ENCODE measurements around the gene ZNF107. TPM values are rescaled to one million over a fixed set of nuclear protein-coding genes. Genes with fewer than 3 reads are reported as not detected.

ZNF107 gene
- total and polyA plus RNA-seq, 2 of the 4 experiments (the other 2 are of a cell fraction), result 2.0 to 2.5 TPM

DNA sequence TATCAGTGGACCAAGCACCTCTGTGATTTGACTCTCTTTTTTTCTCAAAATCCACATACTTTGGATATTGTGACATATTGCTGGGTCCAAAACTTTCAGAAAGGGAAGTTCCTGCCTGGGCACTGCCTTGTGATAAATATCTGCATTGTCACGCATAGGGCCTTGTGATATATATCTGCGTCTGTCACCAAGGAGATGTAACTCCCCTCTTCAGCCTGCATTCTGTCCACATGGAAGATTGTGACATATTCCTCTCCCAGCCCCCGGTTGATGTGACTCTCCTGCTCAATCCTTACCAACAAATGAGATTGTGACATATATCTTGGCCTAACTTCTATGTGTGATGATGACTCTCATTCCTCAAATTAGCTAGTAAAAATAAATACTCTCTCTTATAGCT is 25.4 kb upstream of the ZNF107 start:
- H2AK9ac ChIP-seq (replicated peaks; ENCODE audit: low read depth, low read length, poor library complexity), result no peak overlapping the region
- no peak overlapping the region for H3K18ac ChIP-seq (ENCODE audit: low read depth, low read length)
- DNase-seq, result no peak
- no TSS peak for BruUV-seq (replicated peaks)
- CTCF ChIA-PET, result no interaction called here
- H3K79me1 ChIP-seq (ENCODE audit: low read depth in 1 of 2, low read length in 2 of 2), result no peaks in the 10 kb centered on the region
- H3K36me3 ChIP-seq (ENCODE audit: control insufficient read depth, insufficient read depth, low read length), result no peaks in the 10 kb centered on the region
- H3K23ac ChIP-seq (ENCODE audit: low read depth, low read length), result no peak overlapping the region
- ATAC-seq (ENCODE audit: low read depth), result no peak
- no peak overlapping the region for H2BK20ac ChIP-seq (ENCODE audit: low read depth, low read length)
- H2AFZ ChIP-seq (replicated peaks; ENCODE audit: low read length, poor library complexity), result no peak overlapping the region
- no peak overlapping the region for H2BK120ac ChIP-seq (ENCODE audit: low read depth, low read length)
- no peaks in the 10 kb centered on the region for H3K4me1 ChIP-seq (ENCODE audit: control insufficient read depth, insufficient read depth, low read length)
- no peak for TF ChIP-seq FOS (IDR thresholded peaks at IDR 0.05; ENCODE audit: low read depth, low read length)
- no peak for TF ChIP-seq SMC3 (IDR thresholded peaks at IDR 0.05; ENCODE audit: low read depth, low read length)
- TF ChIP-seq CEBPB (IDR thresholded peaks at IDR 0.05; ENCODE audit: low read depth, low read length), result no peak
- no peak for TF ChIP-seq BHLHE40 (IDR thresholded peaks at IDR 0.05; ENCODE audit: low read depth, low read length)
- TF ChIP-seq RFX5 (IDR thresholded peaks at IDR 0.05; ENCODE audit: low read depth, low read length), result no peak
- TF ChIP-seq RCOR1 (IDR thresholded peaks at IDR 0.05; ENCODE audit: insufficient replicate concordance, low read length), result no peak
- TF ChIP-seq, protein P1, sequence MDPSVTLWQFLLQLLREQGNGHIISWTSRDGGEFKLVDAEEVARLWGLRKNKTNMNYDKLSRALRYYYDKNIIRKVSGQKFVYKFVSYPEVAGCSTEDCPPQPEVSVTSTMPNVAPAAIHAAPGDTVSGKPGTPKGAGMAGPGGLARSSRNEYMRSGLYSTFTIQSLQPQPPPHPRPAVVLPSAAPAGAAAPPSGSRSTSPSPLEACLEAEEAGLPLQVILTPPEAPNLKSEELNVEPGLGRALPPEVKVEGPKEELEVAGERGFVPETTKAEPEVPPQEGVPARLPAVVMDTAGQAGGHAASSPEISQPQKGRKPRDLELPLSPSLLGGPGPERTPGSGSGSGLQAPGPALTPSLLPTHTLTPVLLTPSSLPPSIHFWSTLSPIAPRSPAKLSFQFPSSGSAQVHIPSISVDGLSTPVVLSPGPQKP (IDR thresholded peaks at IDR 0.05; ENCODE audit: borderline replicate concordance, low read depth, low read length), result no peak
- no peak for TF ChIP-seq RAD21 (IDR thresholded peaks at IDR 0.05; ENCODE audit: low read length)
- no peak for TF ChIP-seq POLR2A (IDR thresholded peaks at IDR 0.05; ENCODE audit: low read depth, low read length)
- TF ChIP-seq CHD1 (IDR thresholded peaks at IDR 0.05; ENCODE audit: low read depth, low read length), result no peak
- TF ChIP-seq MAZ (IDR thresholded peaks at IDR 0.05; ENCODE audit: borderline replicate concordance, low read depth, low read length), result no peak
- TF ChIP-seq NFE2L2 (IDR thresholded peaks at IDR 0.05; ENCODE audit: low read depth, low read length), result no peak
- TF ChIP-seq MAFK (IDR thresholded peaks at IDR 0.05; ENCODE audit: low read depth, low read length), result no peak
- TF ChIP-seq MXI1 (IDR thresholded peaks at IDR 0.05; ENCODE audit: borderline replicate concordance, low read depth, low read length), result no peak
- TF ChIP-seq, protein P2, sequence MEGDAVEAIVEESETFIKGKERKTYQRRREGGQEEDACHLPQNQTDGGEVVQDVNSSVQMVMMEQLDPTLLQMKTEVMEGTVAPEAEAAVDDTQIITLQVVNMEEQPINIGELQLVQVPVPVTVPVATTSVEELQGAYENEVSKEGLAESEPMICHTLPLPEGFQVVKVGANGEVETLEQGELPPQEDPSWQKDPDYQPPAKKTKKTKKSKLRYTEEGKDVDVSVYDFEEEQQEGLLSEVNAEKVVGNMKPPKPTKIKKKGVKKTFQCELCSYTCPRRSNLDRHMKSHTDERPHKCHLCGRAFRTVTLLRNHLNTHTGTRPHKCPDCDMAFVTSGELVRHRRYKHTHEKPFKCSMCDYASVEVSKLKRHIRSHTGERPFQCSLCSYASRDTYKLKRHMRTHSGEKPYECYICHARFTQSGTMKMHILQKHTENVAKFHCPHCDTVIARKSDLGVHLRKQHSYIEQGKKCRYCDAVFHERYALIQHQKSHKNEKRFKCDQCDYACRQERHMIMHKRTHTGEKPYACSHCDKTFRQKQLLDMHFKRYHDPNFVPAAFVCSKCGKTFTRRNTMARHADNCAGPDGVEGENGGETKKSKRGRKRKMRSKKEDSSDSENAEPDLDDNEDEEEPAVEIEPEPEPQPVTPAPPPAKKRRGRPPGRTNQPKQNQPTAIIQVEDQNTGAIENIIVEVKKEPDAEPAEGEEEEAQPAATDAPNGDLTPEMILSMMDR (conservative IDR thresholded peaks at IDR 0.05; ENCODE audit: low read depth, low read length), result no peak
- TF ChIP-seq, protein P3, sequence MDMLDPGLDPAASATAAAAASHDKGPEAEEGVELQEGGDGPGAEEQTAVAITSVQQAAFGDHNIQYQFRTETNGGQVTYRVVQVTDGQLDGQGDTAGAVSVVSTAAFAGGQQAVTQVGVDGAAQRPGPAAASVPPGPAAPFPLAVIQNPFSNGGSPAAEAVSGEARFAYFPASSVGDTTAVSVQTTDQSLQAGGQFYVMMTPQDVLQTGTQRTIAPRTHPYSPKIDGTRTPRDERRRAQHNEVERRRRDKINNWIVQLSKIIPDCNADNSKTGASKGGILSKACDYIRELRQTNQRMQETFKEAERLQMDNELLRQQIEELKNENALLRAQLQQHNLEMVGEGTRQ (IDR thresholded peaks at IDR 0.05; ENCODE audit: low read depth, low read length), result no peak
- no peak overlapping the region for H2AK5ac ChIP-seq (ENCODE audit: low read depth, low read length)
- no peak overlapping the region for H3K14ac ChIP-seq (replicated peaks; ENCODE audit: low read depth, low read length)
- no peak overlapping the region for H3K9ac ChIP-seq (ENCODE audit: low read depth, low read length)
- H3K4ac ChIP-seq (ENCODE audit: low read depth, low read length), result no peak overlapping the region
- POLR2A ChIA-PET (ENCODE audit: unreplicated experiment), result no interaction called here
- no peak overlapping the region for H2BK5ac ChIP-seq (ENCODE audit: low read depth, low read length, poor library complexity, severe bottlenecking)
- intact Hi-C loops (cut with micrococcal nuclease) (no loop called here), in situ Hi-C loops (cut with MboI; ENCODE audit: low sequenced_read_pairs) (no loop called here), dilution Hi-C loops (cut with HindIII; ENCODE audit: low sequenced_read_pairs, unreplicated experiment) (no loop called here)
- no peak overlapping the region for H2BK15ac ChIP-seq (ENCODE audit: low read depth, low read length)
- no peak overlapping the region for H4K5ac ChIP-seq (ENCODE audit: low read depth, low read length)
- WGBS, 2 experiments (ENCODE audit: extremely low coverage in 2 of 2, insufficient read length in 1 of 2), result no CpG with 5 or more reads among the region's 3 CpGs
- H4K8ac ChIP-seq (ENCODE audit: low read depth in 2 of 2, low read length in 2 of 2), result no peak overlapping the region
- H3K56ac ChIP-seq (ENCODE audit: extremely low read depth, insufficient read depth, low read length), result no peak overlapping the region
- H3K9me3 ChIP-seq (ENCODE audit: control insufficient read depth, insufficient read depth, low read length), result peaks cover 6% of the 10 kb centered on the region; the same call in 1 of the 2 replicates
- H3K9me1 ChIP-seq (ENCODE audit: insufficient read depth, low read length), result no peaks in the 10 kb centered on the region
- H4K91ac ChIP-seq (ENCODE audit: insufficient read depth, low read depth, low read length), result no peak overlapping the region
- no peak overlapping the region for H3K4me3 ChIP-seq (ENCODE audit: insufficient read depth, low read depth, low read length)
- no peaks in the 10 kb centered on the region for H4K20me1 ChIP-seq (ENCODE audit: insufficient read depth, low read length)
- no peak overlapping the region for H3K27ac ChIP-seq (ENCODE audit: insufficient read depth, low read length)
- H3K4me2 ChIP-seq (ENCODE audit: low read depth, low read length), result no peak overlapping the region
- H3K27me3 ChIP-seq (ENCODE audit: control insufficient read depth, insufficient read depth, low read length), result no peaks in the 10 kb centered on the region
